ENCODE data around the gene TM7SF2. TPM values are rescaled to one million over a fixed set of nuclear protein-coding genes. Genes with fewer than 3 reads are reported as not detected.

The TM7SF2 gene
- total and polyA plus RNA-seq, 2 donors (not counting 1 experiment from before 2014, with no cell fraction given) = 23.9 to 28.5 TPM

GRCh38 chr11:65116370-65117205, 4.9 kb downstream of the TM7SF2 start:
- H3K27me3 ChIP-seq (replicated peaks in 1 of 4; ENCODE audit: control extremely low read depth in 1 of 4, control insufficient read depth in 3 of 4, insufficient read depth in 4 of 4, low read length in 3 of 4) = no peaks in the 10 kb centered on the region
- intact Hi-C loops (cut with micrococcal nuclease) = loop anchor here (1.0 to 10.0 kb wide), 9 partner anchors 16 to 498 kb away; partner anchors contain the start of genes ATG2A, CDCA5, MAP3K11 and PCNX3
- H3K79me2 ChIP-seq (ENCODE audit: control insufficient read depth, insufficient read depth, low read length) = peaks cover 74% of the 10 kb centered on the region
- Mint-ChIP-seq H3K27me3 (no peaks in the 10 kb centered on the region), H3K9me3 (ENCODE audit: insufficient read depth) (no peaks in the 10 kb centered on the region), H3K4me1 (peaks cover 68% of the 10 kb centered on the region), H3K27ac (peak overlapping the region; percentile 91), H3K4me3 (peak overlapping the region; percentile 84)
- H3K4me3 ChIP-seq (ENCODE audit: control extremely low read depth in 1 of 5, extremely low read depth in 1 of 5, insufficient read depth in 1 of 5, low read depth in 2 of 5, low read length in 4 of 5) = peak overlapping the region in 4 of 5 experiments; percentile 75 to 80 (median 80)
- no peak for TF ChIP-seq CTCF (IDR thresholded peaks at IDR 0.05)
- no peak for TF ChIP-seq EZH2 (IDR thresholded peaks at IDR 0.05; ENCODE audit: borderline replicate concordance, insufficient read depth, low read depth, low read length, poor library complexity, severe bottlenecking)
- H3K9me3 ChIP-seq (ENCODE audit: control extremely low read depth in 1 of 3, control insufficient read depth in 2 of 3, insufficient read depth in 1 of 3, low read length in 2 of 3) = no peaks in the 10 kb centered on the region
- H3K27ac ChIP-seq (ENCODE audit: low read length in 2 of 2) = peak overlapping the region; percentile 69 to 87
- peak overlapping the region; percentile 58 for H2AFZ ChIP-seq (ENCODE audit: insufficient read depth, low read depth, low read length, poor library complexity, severe bottlenecking)
- 26% methylated on average over 68 of the region's 68 CpGs for WGBS (ENCODE audit: insufficient coverage)
- ChIA-PET CTCF (interaction anchor here (0.9 to 3.8 kb wide), 9 partner anchors 11 to 269 kb away, joined by 3 to 26 read pairs (median 20); partner anchors contain the start of genes ARL2 and CAPN1), POLR2A (interaction anchor here (0.9 to 7.3 kb wide), 10 partner anchors 9 to 744 kb away, joined by 3 to 160 read pairs (median 4); partner anchors contain the start of genes ARL2, CAPN1, MUS81 and RASGRP2)
- peak overlapping the region; percentile 96 for H3K4me2 ChIP-seq (replicated peaks; ENCODE audit: low read depth, low read length, poor library complexity, severe bottlenecking)
- H4K20me1 ChIP-seq (ENCODE audit: control insufficient read depth, insufficient read depth, low read length, poor library complexity, severe bottlenecking) = peaks cover 31% of the 10 kb centered on the region
- H3K9ac ChIP-seq (ENCODE audit: low read length) = peak overlapping the region; percentile 84
- H3K4me1 ChIP-seq (ENCODE audit: control insufficient read depth in 2 of 2, insufficient read depth in 2 of 2, low read length in 2 of 2) = peaks cover 38 to 64% of the 10 kb centered on the region in 2 donors
- peaks cover 0 to 42% of the 10 kb centered on the region in 2 experiments for H3K36me3 ChIP-seq (replicated peaks in 1 of 2; ENCODE audit: control extremely low read depth in 1 of 2, control insufficient read depth in 1 of 2, extremely low read depth in 1 of 2, insufficient read depth in 2 of 2, low read length in 1 of 2)
- ATAC-seq (ENCODE audit: low read depth) (no peak), DNase-seq (peak; percentile 63)
